CD4-positive, alpha-beta memory T cell (primary cell): ENCODE measurements around the gene KDM4C. TPM values are rescaled to one million over a fixed set of nuclear protein-coding genes. Genes with fewer than 3 reads are reported as not detected.
"Not testable (repeated sequence)": the region's sequence is repeated elsewhere in the genome, so short reads cannot be mapped to it uniquely, and the experiment has no call there.

Experiments used
- CTCF ChIA-PET: fragments of 350-600 bp; sonication (Branson Sonifier 250); formaldehyde crosslinking; loops from one replicate; lab custom pipeline; 2021; ENCODE audit warnings: inconsistent platforms; ENCODE audit not compliant: partially characterized antibody; lab: Charles Lee
- POLR2A ChIA-PET: fragments of 350-600 bp; sonication (Branson Sonifier 250); formaldehyde crosslinking; loops from one replicate; lab custom pipeline; 2021; ENCODE audit not compliant: partially characterized antibody; lab: Charles Lee
- DNase-seq, 5 donors: peaks; one replicate each; pipeline versions ENCODE4 v3.0.0 to v3.0.0-alpha.2; 2020 to 2022; ENCODE audit warnings: mixed read lengths in 1 of 5
- H3K27ac ChIP-seq: one replicate; pipeline ENCODE4 v1.7.0; 2013; ENCODE audit warnings: low read depth, low read length
- H3K27me3 ChIP-seq: 2 replicates; pipeline ENCODE4 v1.7.0; 2013; ENCODE audit warnings: mild to moderate bottlenecking, low read length, moderate library complexity; ENCODE audit not compliant: insufficient read depth
- H3K36me3 ChIP-seq: 2 replicates; pipeline ENCODE4 v1.7.0; 2013; ENCODE audit warnings: mild to moderate bottlenecking, low read length, moderate library complexity; ENCODE audit not compliant: insufficient read depth
- H3K4me1 ChIP-seq: 2 replicates; pipeline ENCODE4 v1.7.0; 2013; ENCODE audit warnings: mild to moderate bottlenecking, low read length, moderate library complexity; ENCODE audit not compliant: insufficient read depth
- H3K4me3 ChIP-seq, 2 donors: one replicate each; pipeline ENCODE4 v1.7.0; 2013; ENCODE audit warnings: low read length in 2 of 2, mild to moderate bottlenecking in 1 of 2
- H3K9me3 ChIP-seq, 2 donors: one replicate each; pipeline ENCODE4 v1.7.0; 2013; ENCODE audit warnings: low read length in 2 of 2, control low read depth in 1 of 2; ENCODE audit not compliant: control insufficient read depth in 1 of 2
- H3K27ac Mint-ChIP-seq, 7 donors: one replicate each; pipeline ENCODE4 v1.8.0; 2020 to 2021; ENCODE audit warnings: mixed read lengths in 7 of 7, mild to moderate bottlenecking in 6 of 7, inconsistent platforms in 3 of 7, moderate library complexity in 3 of 7
- H3K27me3 Mint-ChIP-seq, 2 donors: one replicate each; pipeline ENCODE4 v1.8.0; 2020 to 2021; ENCODE audit warnings: mixed read lengths in 2 of 2
- H3K36me3 Mint-ChIP-seq, 2 donors: one replicate each; pipeline ENCODE4 v1.8.0; 2020 to 2021; ENCODE audit warnings: mixed read lengths in 2 of 2, inconsistent platforms in 1 of 2, mild to moderate bottlenecking in 1 of 2
- H3K4me1 Mint-ChIP-seq, 4 donors: one replicate each; pipeline ENCODE4 v1.8.0; 2020 to 2021; ENCODE audit warnings: mixed read lengths in 4 of 4, mild to moderate bottlenecking in 1 of 4
- H3K4me3 Mint-ChIP-seq, 8 donors: one replicate each; pipeline ENCODE4 v1.8.0; 2020 to 2021; ENCODE audit warnings: mixed read lengths in 8 of 8, mild to moderate bottlenecking in 7 of 8, moderate library complexity in 6 of 8, inconsistent platforms in 3 of 8
- H3K9me3 Mint-ChIP-seq, 8 donors: one replicate each; pipeline ENCODE4 v1.8.0; 2020 to 2021; ENCODE audit warnings: mixed read lengths in 8 of 8, mild to moderate bottlenecking in 5 of 8, inconsistent platforms in 3 of 8, moderate library complexity in 1 of 8
- intact Hi-C: fragments of 100-400 bp; cut with micrococcal nuclease; formaldehyde crosslinking; loops from one replicate; pipeline ENCODE4 v1.15.1; 2023
- polyA plus RNA-seq, 2 donors: library from polyadenylated mRNA; unstranded; fragments of 300-500 nt; fragmentation: Illumina TruSeq; gene quantifications; one replicate each; pipeline ENCODE4 v1.2.3, GENCODE V29; 2021
- total RNA-seq, 2 experiments: library from RNA; stranded (reverse); gene quantifications; one replicate each; pipeline ENCODE4 v1.2.3, GENCODE V29; 2021

KDM4C gene
- total and polyA plus RNA-seq, 4 experiments from 2014 or later, result 36.3 to 90.7 (median 58.8) TPM

DNA sequence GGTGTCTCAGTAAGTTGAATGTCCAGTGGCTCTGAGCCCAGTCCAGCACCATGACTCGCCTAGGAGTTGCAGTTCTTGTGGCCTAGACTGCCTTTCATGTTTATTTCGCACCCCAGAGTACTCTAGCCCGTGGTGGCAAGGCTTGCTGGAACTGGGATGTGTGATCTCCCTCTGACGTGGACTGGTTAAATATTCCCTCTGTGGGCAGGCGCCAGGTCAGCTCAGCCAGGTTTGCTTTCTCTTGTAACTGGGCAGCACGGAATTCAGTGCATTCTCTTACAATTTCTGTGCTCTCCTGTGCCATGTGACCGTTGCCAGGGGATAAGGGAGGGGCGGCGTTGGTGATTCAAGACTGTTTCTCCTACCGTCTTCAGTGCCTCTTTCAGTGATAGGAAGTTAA lies 270.8 kb downstream of the KDM4C start:
- peaks cover 0 to 5% (median 2%) of the 10 kb centered on the region in 4 donors for H3K4me1 Mint-ChIP-seq
- CTCF ChIA-PET, result no interaction called here

DNA sequence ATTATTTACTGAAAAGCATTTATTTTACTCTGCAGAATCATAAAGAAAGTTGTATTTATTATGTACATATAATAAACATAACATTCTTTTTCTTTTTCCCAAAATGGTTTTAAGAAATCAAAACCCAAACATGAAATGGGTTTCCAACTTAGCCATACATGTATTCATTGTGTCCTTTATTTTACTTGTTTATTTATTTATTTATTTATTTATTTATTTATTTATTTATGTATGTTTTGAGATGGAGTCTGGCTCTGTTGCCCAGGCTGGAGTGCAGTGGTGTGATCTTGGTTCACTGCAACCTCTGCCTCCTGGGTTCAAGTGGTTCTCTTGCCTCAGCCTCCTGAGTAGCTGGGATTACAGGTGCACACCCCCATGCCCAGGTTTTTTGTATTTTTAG lies 273.2 kb downstream of the KDM4C start:
- H3K36me3 Mint-ChIP-seq, result peaks cover 63% of the 10 kb centered on the region in 2 donors
- H3K27ac ChIP-seq, H3K4me1 ChIP-seq, H3K4me3 ChIP-seq, H3K9me3 ChIP-seq, CTCF ChIA-PET, H3K9me3 Mint-ChIP-seq, H3K27ac Mint-ChIP-seq, H3K4me3 Mint-ChIP-seq, H3K36me3 ChIP-seq, POLR2A ChIA-PET, DNase-seq, intact Hi-C loops, H3K27me3 Mint-ChIP-seq, H3K27me3 ChIP-seq, H3K4me1 Mint-ChIP-seq: not testable (repeated sequence)

More for the DNA sequence above, 270.8 kb downstream of the KDM4C start:
- POLR2A ChIA-PET, result no interaction called here
- Histone ChIP-seq H3K27ac (no peak overlapping the region), H3K27me3 (no peaks in the 10 kb centered on the region), H3K9me3 (no peaks in the 10 kb centered on the region), H3K4me3 (no peak overlapping the region), H3K4me1 (no peaks in the 10 kb centered on the region), H3K36me3 (no peaks in the 10 kb centered on the region)
- Mint-ChIP-seq H3K36me3 (peaks cover 60 to 63% of the 10 kb centered on the region in 2 donors), H3K27me3 (no peaks in the 10 kb centered on the region), H3K9me3 (no peaks in the 10 kb centered on the region), H3K27ac (peak overlapping the region in 1 of 7 donors; percentile 13), H3K4me3 (no peak overlapping the region)
- no peak for DNase-seq
- intact Hi-C loops, result no loop called here

DNA sequence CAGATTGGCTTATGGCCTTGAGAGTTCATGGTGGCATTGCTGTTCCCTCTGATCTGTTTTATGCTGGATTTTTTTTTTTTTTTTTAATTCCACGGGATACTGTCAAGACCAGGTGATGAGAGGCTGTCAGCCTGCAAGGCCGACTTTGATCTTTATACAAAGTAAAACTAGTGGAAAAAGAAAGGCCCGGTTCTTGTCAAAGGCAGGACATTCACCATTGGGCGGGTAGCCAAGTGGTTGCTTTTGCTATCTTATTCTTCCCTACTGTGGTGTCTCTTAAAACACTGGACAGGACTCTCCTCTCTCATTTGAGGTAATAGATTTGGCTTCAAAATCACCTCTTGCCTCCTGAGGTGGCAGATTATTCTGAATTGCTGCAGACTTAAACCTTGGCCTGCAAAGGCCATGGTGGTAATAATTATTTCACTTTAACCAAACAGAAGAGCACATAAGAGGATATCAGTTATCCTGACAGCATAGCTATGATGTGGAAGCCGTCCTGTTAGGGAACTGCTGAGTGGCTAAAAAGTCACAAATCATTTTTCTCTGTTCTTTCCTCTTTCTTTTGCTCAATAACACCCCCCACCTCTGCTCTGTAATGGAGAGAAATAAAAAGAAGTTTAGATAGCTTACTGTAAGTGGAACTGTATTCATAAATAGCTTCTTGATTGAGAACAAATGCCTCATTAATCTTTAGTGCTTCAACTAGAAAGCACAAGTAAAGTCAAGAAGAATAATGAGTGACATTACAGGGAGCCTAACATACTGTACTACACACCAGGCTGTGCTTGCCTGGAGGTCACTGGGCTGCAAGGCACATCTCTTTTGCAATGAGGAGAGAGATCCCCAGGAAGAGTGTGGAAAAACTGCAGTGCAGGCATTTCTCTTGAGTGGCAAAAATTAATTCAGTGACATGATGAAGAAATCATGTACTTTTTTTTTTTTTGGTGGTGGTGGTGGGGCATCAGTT lies 275.6 kb downstream of the KDM4C start:
- Mint-ChIP-seq H3K9me3 (no peaks in the 10 kb centered on the region), H3K27ac (no peak overlapping the region), H3K4me1 (peaks cover 0 to 7% (median 3%) of the 10 kb centered on the region in 4 donors), H3K36me3 (peaks cover 53 to 56% of the 10 kb centered on the region in 2 donors), H3K4me3 (no peak overlapping the region), H3K27me3 (no peaks in the 10 kb centered on the region)
- POLR2A ChIA-PET, result no interaction called here
- no peak for DNase-seq
- H3K27ac ChIP-seq, result no peak overlapping the region
- no peak overlapping the region for H3K4me3 ChIP-seq
- no peaks in the 10 kb centered on the region for H3K36me3 ChIP-seq
- intact Hi-C loops, result no loop called here
- CTCF ChIA-PET, result no interaction called here
- H3K4me1 ChIP-seq, result no peaks in the 10 kb centered on the region
- H3K9me3 ChIP-seq, result no peaks in the 10 kb centered on the region
- H3K27me3 ChIP-seq, result no peaks in the 10 kb centered on the region

DNA sequence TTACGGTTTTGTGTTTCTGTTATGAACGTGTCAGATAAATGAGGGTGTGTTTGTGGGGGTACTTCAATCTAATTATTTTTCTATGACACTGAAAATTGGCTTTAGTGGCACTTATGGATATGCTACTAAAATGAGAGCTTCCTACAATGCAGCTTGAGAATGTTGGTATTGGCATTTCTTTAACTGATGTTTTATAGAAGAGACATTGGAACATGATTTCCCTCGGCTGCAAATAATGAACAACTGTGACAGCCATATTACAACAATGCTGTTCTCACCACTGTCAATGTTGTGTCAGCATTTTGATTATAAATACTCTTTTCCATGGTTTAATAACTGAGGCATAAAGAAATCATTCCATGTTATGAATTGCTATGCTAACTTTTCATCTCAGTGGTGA lies 279.4 kb downstream of the KDM4C start:
- no peaks in the 10 kb centered on the region for H3K9me3 Mint-ChIP-seq
- no peaks in the 10 kb centered on the region for H3K27me3 Mint-ChIP-seq
- H3K4me1 Mint-ChIP-seq, result peaks cover 0 to 7% (median 3%) of the 10 kb centered on the region in 4 donors
- H3K27ac Mint-ChIP-seq, result no peak overlapping the region
- Histone ChIP-seq H3K4me1 (no peaks in the 10 kb centered on the region), H3K27me3 (no peaks in the 10 kb centered on the region), H3K9me3 (no peaks in the 10 kb centered on the region), H3K36me3 (no peaks in the 10 kb centered on the region), H3K27ac (no peak overlapping the region), H3K4me3 (no peak overlapping the region)
- peaks cover 62 to 64% of the 10 kb centered on the region in 2 donors for H3K36me3 Mint-ChIP-seq
- CTCF ChIA-PET, result no interaction called here
- no peak overlapping the region for H3K4me3 Mint-ChIP-seq
- POLR2A ChIA-PET, result no interaction called here
- no peak for DNase-seq
- intact Hi-C loops, result no loop called here

DNA sequence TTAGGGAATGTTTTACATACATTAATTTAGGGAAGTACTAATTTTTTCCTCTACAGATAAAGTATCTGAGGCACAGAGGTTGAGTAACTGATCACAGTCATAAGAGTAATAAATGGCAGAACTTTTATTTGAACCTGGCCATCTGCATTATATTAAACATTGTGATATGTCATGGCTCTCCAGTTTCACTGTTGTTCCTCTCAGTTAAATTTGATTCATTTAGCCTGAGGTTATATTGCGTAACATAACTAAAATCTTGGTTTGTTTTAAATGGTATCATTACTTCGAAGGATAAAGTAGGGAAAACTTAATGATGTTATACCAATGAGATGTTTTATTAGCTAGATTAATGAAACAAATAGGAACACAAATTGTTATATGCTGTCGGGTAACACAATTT lies 284.4 kb downstream of the KDM4C start:
- H3K36me3 Mint-ChIP-seq, result peaks cover 35 to 42% of the 10 kb centered on the region in 2 donors

DNA sequence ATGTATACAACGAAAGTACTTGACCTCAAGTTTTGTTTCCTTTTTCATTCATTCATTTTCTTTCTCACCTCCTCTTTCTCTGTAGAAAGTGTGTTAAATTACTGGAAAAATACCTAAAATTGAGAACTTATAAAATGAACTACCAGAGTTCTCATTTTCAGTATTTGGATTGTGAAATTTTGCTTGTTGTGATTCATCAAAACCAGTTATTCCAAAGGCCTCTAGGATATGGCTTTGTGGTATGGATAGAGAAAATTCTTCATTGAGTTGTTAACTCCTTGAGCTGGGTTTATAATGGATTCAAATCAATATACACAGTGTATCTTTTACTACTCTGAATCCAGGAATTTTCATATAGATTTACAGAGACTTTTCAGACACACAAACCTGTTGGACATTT lies 287.6 kb downstream of the KDM4C start:
- Mint-ChIP-seq H3K4me3 (no peak overlapping the region), H3K9me3 (peaks cover 0 to 2% (median 0%) of the 10 kb centered on the region in 8 donors), H3K27ac (no peak overlapping the region), H3K4me1 (peaks cover 0 to 11% (median 5%) of the 10 kb centered on the region in 4 donors), H3K36me3 (peaks cover 56 to 61% of the 10 kb centered on the region in 2 donors), H3K27me3 (no peaks in the 10 kb centered on the region)
- peaks cover 6% of the 10 kb centered on the region for H3K36me3 ChIP-seq
- ChIA-PET CTCF (no interaction called here), POLR2A (no interaction called here)
- H3K27ac ChIP-seq, result no peak overlapping the region
- no peak overlapping the region for H3K4me3 ChIP-seq
- no peak for DNase-seq
- H3K4me1 ChIP-seq, result no peaks in the 10 kb centered on the region
- H3K9me3 ChIP-seq, result no peaks in the 10 kb centered on the region
- no peaks in the 10 kb centered on the region for H3K27me3 ChIP-seq
- intact Hi-C loops, result no loop called here

More for the DNA sequence above, 284.4 kb downstream of the KDM4C start:
- Histone ChIP-seq H3K9me3 (no peaks in the 10 kb centered on the region), H3K4me3 (no peak overlapping the region), H3K36me3 (no peaks in the 10 kb centered on the region), H3K4me1 (no peaks in the 10 kb centered on the region), H3K27me3 (no peaks in the 10 kb centered on the region), H3K27ac (no peak overlapping the region)
- intact Hi-C loops, result no loop called here
- peaks cover 0 to 11% (median 5%) of the 10 kb centered on the region in 4 donors for H3K4me1 Mint-ChIP-seq
- no peak overlapping the region for H3K4me3 Mint-ChIP-seq
- peaks cover 0 to 2% (median 0%) of the 10 kb centered on the region in 8 donors for H3K9me3 Mint-ChIP-seq
- DNase-seq, result no peak
- no peaks in the 10 kb centered on the region for H3K27me3 Mint-ChIP-seq
- ChIA-PET POLR2A (no interaction called here), CTCF (interaction anchor here (1.5 kb wide), 1 partner anchor 11 kb away, joined by 6 read pairs; no protein-coding TSS in a partner anchor)
- H3K27ac Mint-ChIP-seq, result no peak overlapping the region

DNA sequence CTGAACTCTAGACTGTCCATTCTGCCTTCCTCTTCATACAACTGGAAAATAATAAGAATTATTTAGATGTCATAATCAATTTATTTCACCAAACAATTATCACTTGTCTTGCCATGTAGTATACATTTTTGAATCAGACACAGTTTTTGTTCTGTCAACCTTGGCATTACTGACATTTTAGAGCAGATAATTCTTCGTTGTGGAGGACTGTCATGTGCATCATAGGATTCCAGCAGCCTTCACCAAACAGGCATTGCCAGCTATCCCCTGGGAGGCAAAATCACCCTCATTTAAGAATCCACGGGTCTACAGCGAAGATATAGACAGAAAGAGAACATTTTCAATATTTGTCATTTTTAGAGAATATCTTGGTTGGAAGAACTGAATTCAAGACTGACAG lies 293.9 kb downstream of the KDM4C start:
- Histone ChIP-seq H3K27me3 (no peaks in the 10 kb centered on the region), H3K4me1 (no peaks in the 10 kb centered on the region), H3K36me3 (peaks cover 6% of the 10 kb centered on the region), H3K27ac (no peak overlapping the region), H3K4me3 (no peak overlapping the region), H3K9me3 (no peaks in the 10 kb centered on the region)
- peaks cover 3 to 8% (median 6%) of the 10 kb centered on the region in 4 donors for H3K4me1 Mint-ChIP-seq
- CTCF ChIA-PET, result interaction anchor here (2.2 kb wide), 1 partner anchor 12 kb away, joined by 6 read pairs; no protein-coding TSS in a partner anchor
- H3K4me3 Mint-ChIP-seq, result no peak overlapping the region
- peaks cover 0 to 2% (median 0%) of the 10 kb centered on the region in 8 donors for H3K9me3 Mint-ChIP-seq
- no peaks in the 10 kb centered on the region for H3K27me3 Mint-ChIP-seq
- intact Hi-C loops, result no loop called here
- H3K27ac Mint-ChIP-seq, result no peak overlapping the region
- POLR2A ChIA-PET, result no interaction called here
- H3K36me3 Mint-ChIP-seq, result peaks cover 58 to 68% of the 10 kb centered on the region in 2 donors
- no peak for DNase-seq
